DOHH2 (cell line): ENCODE data around the gene FTSJ1.

Experiments
- H3F3A ChIP-seq: fragments of 200-600 bp; sonication (generic), shearing (Covaris generic); 2 replicates; pipeline ENCODE4 v1.6.0; 2016; ENCODE audit warnings: antibody characterized with exemption, mild to moderate bottlenecking; ENCODE audit not compliant: control insufficient read depth, insufficient read depth
- H3K27ac ChIP-seq: fragments of 200-600 bp; sonication (generic); 2 replicates; pipeline ENCODE4 v1.5.1; 2014; ENCODE audit warnings: low read depth, mild to moderate bottlenecking, low read length, moderate library complexity
- H3K27me3 ChIP-seq: fragments of 200-600 bp; sonication (generic); 2 replicates; pipeline ENCODE4 v1.6.1; 2014; ENCODE audit warnings: mild to moderate bottlenecking, low read length, mixed read lengths; ENCODE audit not compliant: control insufficient read depth
- H3K36me3 ChIP-seq: fragments of 200-600 bp; sonication (generic); 2 replicates; pipeline ENCODE4 v1.6.1; 2014; ENCODE audit warnings: mild to moderate bottlenecking, low read length, moderate library complexity, mixed read lengths; ENCODE audit not compliant: control insufficient read depth
- H3K4me1 ChIP-seq: fragments of 200-600 bp; sonication (generic); 2 replicates; pipeline ENCODE4 v1.6.1; 2014; ENCODE audit warnings: mild to moderate bottlenecking, low read length, mixed read lengths; ENCODE audit not compliant: control insufficient read depth
- H3K4me2 ChIP-seq: fragments of 200-600 bp; sonication (generic); 2 replicates; pipeline ENCODE4 v1.6.0; 2014; ENCODE audit warnings: mild to moderate bottlenecking, low read length, moderate library complexity
- H3K4me3 ChIP-seq: fragments of 200-600 bp; sonication (generic); 2 replicates; pipeline ENCODE4 v1.5.1; 2014; ENCODE audit warnings: mild to moderate bottlenecking, low read length, mixed read lengths
- H3K79me2 ChIP-seq: fragments of 200-600 bp; sonication (generic); 2 replicates; pipeline ENCODE4 v1.6.1; 2014; ENCODE audit warnings: mild to moderate bottlenecking, low read length, mixed read lengths; ENCODE audit not compliant: control insufficient read depth
- H3K9me2 ChIP-seq: fragments of 200-600 bp; sonication (generic); replicated peaks from 2 replicates; pipeline ENCODE4 v1.6.1; 2014; ENCODE audit warnings: mild to moderate bottlenecking, low read length, mixed read lengths; ENCODE audit not compliant: control insufficient read depth
- H3K9me3 ChIP-seq: fragments of 200-600 bp; sonication (generic); 2 replicates; pipeline ENCODE4 v1.6.1; 2014; ENCODE audit warnings: antibody characterized with exemption, low read length, mixed read lengths; ENCODE audit not compliant: control insufficient read depth, insufficient read depth
- H4K20me1 ChIP-seq: fragments of 200-600 bp; sonication (generic); 2 replicates; pipeline ENCODE4 v1.6.0; 2014; ENCODE audit warnings: low read depth, mild to moderate bottlenecking, antibody characterized with exemption, low read length, moderate library complexity; ENCODE audit not compliant: control insufficient read depth, insufficient read depth
- CTCF ChIP-seq: fragments of 200-600 bp; sonication (generic); IDR thresholded peaks from one replicate; pipeline ENCODE4 v1.5.1; 2014; ENCODE audit warnings: antibody characterized with exemption, mild to moderate bottlenecking, low read depth, low read length; ENCODE audit not compliant: poor library complexity, severe bottlenecking
- EZH2phosphoT487 ChIP-seq: fragments of 200-600 bp; sonication (generic); IDR thresholded peaks from 2 replicates; pipeline ENCODE4 v1.6.1; 2017; ENCODE audit warnings: borderline replicate concordance, mild to moderate bottlenecking, antibody characterized with exemption, low read length, moderate library complexity, mixed read lengths

The FTSJ1 gene

GRCh38 chrX:48490661-48491060 lies 14.7 kb downstream of the FTSJ1 start:
- Histone ChIP-seq H3K9me3 (no peaks in the 10 kb centered on the region), H4K20me1 (no peaks in the 10 kb centered on the region), H3F3A (no peaks in the 10 kb centered on the region), H3K27me3 (no peaks in the 10 kb centered on the region), H3K79me2 (no peaks in the 10 kb centered on the region), H3K36me3 (peaks cover 2% of the 10 kb centered on the region; the same call in 1 of the 2 replicates), H3K9me2 (no peaks in the 10 kb centered on the region), H3K4me3 (no peak overlapping the region), H3K4me1 (no peaks in the 10 kb centered on the region), H3K4me2 (no peak overlapping the region), H3K27ac (no peak overlapping the region)
- no peak for TF ChIP-seq EZH2phosphoT487
- TF ChIP-seq CTCF = no peak

GRCh38 chrX:48491809-48492208 lies 15.8 kb downstream of the FTSJ1 start:
- Histone ChIP-seq H3K4me3 (no peak overlapping the region), H3K27ac (no peak overlapping the region), H4K20me1 (no peaks in the 10 kb centered on the region), H3K27me3 (no peaks in the 10 kb centered on the region), H3K36me3 (no peaks in the 10 kb centered on the region), H3K4me1 (no peaks in the 10 kb centered on the region), H3F3A (no peaks in the 10 kb centered on the region), H3K9me3 (no peaks in the 10 kb centered on the region), H3K9me2 (no peaks in the 10 kb centered on the region), H3K4me2 (no peak overlapping the region), H3K79me2 (no peaks in the 10 kb centered on the region)
- TF ChIP-seq EZH2phosphoT487 = no peak
- TF ChIP-seq CTCF = no peak

- Histone ChIP-seq H3F3A (no peaks in the 10 kb centered on the region), H3K27ac (no peak overlapping the region), H3K4me3 (no peak overlapping the region), H3K4me2 (no peak overlapping the region), H3K9me3 (no peaks in the 10 kb centered on the region), H3K4me1 (no peaks in the 10 kb centered on the region), H3K36me3 (no peaks in the 10 kb centered on the region), H3K9me2 (no peaks in the 10 kb centered on the region), H3K27me3 (no peaks in the 10 kb centered on the region), H4K20me1 (no peaks in the 10 kb centered on the region), H3K79me2 (no peaks in the 10 kb centered on the region)
- TF ChIP-seq EZH2phosphoT487 (no peak), CTCF (no peak)
Measured at GRCh38 chrX:48492293-48492910, 16.4 kb downstream of the FTSJ1 start.
